SKM-1 treated with dmso at 0.1 percent for 144 hours (cell line): ENCODE measurements around the gene AFF3.
"Not testable (repeated sequence)": the region's sequence is repeated elsewhere in the genome, so short reads cannot be mapped to it uniquely, and the experiment has no call there.

ENCODE experiments used
- DNase-seq: peaks from one replicate; lab custom pipeline; 2025; ENCODE audit not compliant: unreplicated experiment; lab: John Stamatoyannopoulos, UW

The AFF3 gene

GRCh38 chr2:99940963-99941362 lies 201.4 kb downstream of the AFF3 start:
- DNase-seq: no peak

GRCh38 chr2:99939135-99939534 lies 203.3 kb downstream of the AFF3 start:
- DNase-seq: no peak

- no peak for DNase-seq
Measured at GRCh38 chr2:99938250-99938649, 204.1 kb downstream of the AFF3 start.

GRCh38 chr2:99936065-99936464 lies 206.3 kb downstream of the AFF3 start:
- DNase-seq: no peak

GRCh38 chr2:99935662-99936061 lies 206.7 kb downstream of the AFF3 start:
- no peak for DNase-seq

GRCh38 chr2:99933894-99934650 lies 208.3 kb downstream of the AFF3 start:
- no peak for DNase-seq

GRCh38 chr2:99933491-99933890 lies 208.9 kb downstream of the AFF3 start:
- not testable (repeated sequence) for DNase-seq

GRCh38 chr2:99928470-99929053 lies 213.8 kb downstream of the AFF3 start:
- DNase-seq: no peak

- DNase-seq: not testable (repeated sequence)
Measured at GRCh38 chr2:99927690-99928207, 214.6 kb downstream of the AFF3 start.

GRCh38 chr2:99926986-99927385 lies 215.4 kb downstream of the AFF3 start:
- DNase-seq: no peak

GRCh38 chr2:99925960-99926359 lies 216.4 kb downstream of the AFF3 start:
- no peak for DNase-seq

GRCh38 chr2:99922664-99923063 lies 219.7 kb downstream of the AFF3 start:
- no peak for DNase-seq

- DNase-seq: no peak
Measured at GRCh38 chr2:99921903-99922302, 220.5 kb downstream of the AFF3 start.

- no peak for DNase-seq
Measured at GRCh38 chr2:99918389-99918788, 224.0 kb downstream of the AFF3 start.

- no peak for DNase-seq
Measured at GRCh38 chr2:99915108-99915675, 227.2 kb downstream of the AFF3 start.

- no peak for DNase-seq
Measured at GRCh38 chr2:99911736-99912135, 230.7 kb downstream of the AFF3 start.

- DNase-seq: no peak
Measured at GRCh38 chr2:99910902-99911301, 231.5 kb downstream of the AFF3 start.

GRCh38 chr2:99905636-99906035 lies 236.8 kb downstream of the AFF3 start:
- no peak for DNase-seq

- no peak for DNase-seq
Measured at GRCh38 chr2:99905025-99905424, 237.4 kb downstream of the AFF3 start.

- DNase-seq: no peak
Measured at GRCh38 chr2:99903981-99904380, 238.4 kb downstream of the AFF3 start.

GRCh38 chr2:99900556-99900955 lies 241.8 kb downstream of the AFF3 start:
- DNase-seq: no peak

GRCh38 chr2:99899882-99900281 lies 242.5 kb downstream of the AFF3 start:
- DNase-seq: no peak
